Endothelial cell of umbilical vein (primary cell): ENCODE data around the gene MTLN. TPM values are rescaled to one million over a fixed set of nuclear protein-coding genes. Genes with fewer than 3 reads are reported as not detected.

ENCODE experiments used
- BruUV-seq: library from RNA; stranded (reverse); fragments of 400-500 nt; replicated peaks from 2 replicates; lab custom pipeline; 2021; lab: Mats Ljungman, UMichigan
- CTCF ChIA-PET: fragments of 300-600, 350-600 bp; sonication (Branson Sonifier 250); formaldehyde crosslinking; loops from one replicate; lab custom pipeline; 2021; ENCODE audit warnings: antibody characterized with exemption, inconsistent platforms; lab: Charles Lee
- POLR2A ChIA-PET: fragments of 300-600, 350-600 bp; sonication (Branson Sonifier 250); formaldehyde crosslinking; loops from one replicate; lab custom pipeline; 2021; ENCODE audit warnings: antibody characterized with exemption, inconsistent platforms; lab: Charles Lee
- DNase-seq: peaks from one replicate; pipeline ENCODE4 v3.0.0-alpha.2; 2011; ENCODE audit warnings: low read depth, low spot score
- FAIRE-seq: peaks from 2 replicates; lab custom pipeline; 2011; peaks lifted over from hg19 to GRCh38; lab: Jason Lieb, UNC
- H2AFZ ChIP-seq: 2 replicates; pipeline ENCODE4 v1.6.0; 2012; ENCODE audit warnings: low read depth, low read length, control low read depth, inconsistent platforms
- H3K27ac ChIP-seq: 2 replicates; pipeline ENCODE4 v1.5.1; 2011; ENCODE audit warnings: low read depth, mild to moderate bottlenecking, control low read depth, low read length, moderate library complexity; ENCODE audit not compliant: insufficient read depth
- H3K27me3 ChIP-seq, 2 experiments: 2 replicates each; pipeline versions ENCODE4 v1.6.0 to v1.6.1; 2011; ENCODE audit warnings: low read length in 2 of 2, mixed read lengths in 1 of 2; ENCODE audit not compliant: control insufficient read depth in 2 of 2, insufficient read depth in 2 of 2
- H3K36me3 ChIP-seq, 2 experiments: 2 replicates in 1 of 2; 3 replicates in 1 of 2; pipeline ENCODE4 v1.5.1; 2011; ENCODE audit warnings: low read length in 2 of 2, mild to moderate bottlenecking in 1 of 2, moderate library complexity in 1 of 2; ENCODE audit not compliant: control insufficient read depth in 2 of 2, insufficient read depth in 2 of 2; ENCODE audit errors: extremely low read depth in 1 of 2
- H3K4me1 ChIP-seq: 3 replicates; pipeline ENCODE4 v1.5.1; 2011; ENCODE audit warnings: mild to moderate bottlenecking, low read length; ENCODE audit not compliant: control insufficient read depth, insufficient read depth; ENCODE audit errors: extremely low read depth
- H3K4me2 ChIP-seq: 2 replicates; pipeline ENCODE4 v1.6.1; 2011; ENCODE audit warnings: low read length, control low read depth, mixed read lengths; ENCODE audit not compliant: insufficient read depth
- H3K4me3 ChIP-seq, 3 experiments: fragments of 200-600 bp in 1 of 3; sonication (generic), shearing (Covaris generic) in 1 of 3; replicated peaks in 1 of 3; 2 replicates each; pipeline ENCODE4 v1.5.1; 2011 to 2016; ENCODE audit warnings: control low read depth in 3 of 3, low read length in 3 of 3, mild to moderate bottlenecking in 2 of 3, inconsistent platforms in 1 of 3, low read depth in 1 of 3, moderate library complexity in 1 of 3; ENCODE audit not compliant: insufficient read depth in 1 of 3
- H3K79me2 ChIP-seq: 2 replicates; pipeline ENCODE4 v1.6.0; 2012; ENCODE audit warnings: low read length, inconsistent platforms; ENCODE audit not compliant: control insufficient read depth, insufficient read depth
- H3K9ac ChIP-seq: replicated peaks from 2 replicates; pipeline ENCODE3; 2011; ENCODE audit warnings: low read length, control low read depth; ENCODE audit not compliant: insufficient read depth; ENCODE audit errors: extremely low read depth
- H3K9me1 ChIP-seq: replicated peaks from 3 replicates; pipeline ENCODE4 v1.6.0; 2011; ENCODE audit warnings: mild to moderate bottlenecking, low read length; ENCODE audit not compliant: control insufficient read depth, insufficient read depth; ENCODE audit errors: extremely low read depth
- H3K9me3 ChIP-seq: replicated peaks from 2 replicates; pipeline ENCODE4 v1.5.1; 2012; ENCODE audit warnings: low read length, inconsistent platforms; ENCODE audit not compliant: control insufficient read depth, insufficient read depth
- H4K20me1 ChIP-seq: replicated peaks from 2 replicates; pipeline ENCODE3; 2011; ENCODE audit warnings: mild to moderate bottlenecking, low read length; ENCODE audit not compliant: control insufficient read depth, insufficient read depth; ENCODE audit errors: extremely low read depth
- CTCF ChIP-seq, 2 donors: IDR thresholded peaks; 1 replicate in 1 of 2; 2 replicates in 1 of 2; pipeline ENCODE4 v1.5.1; 2011; ENCODE audit warnings: low read length in 2 of 2, mild to moderate bottlenecking in 2 of 2, moderate library complexity in 2 of 2, control low read depth in 1 of 2, inconsistent platforms in 1 of 2, low read depth in 1 of 2; ENCODE audit not compliant: insufficient read depth in 1 of 2; ENCODE audit errors: extremely low read depth in 1 of 2
- EZH2 ChIP-seq: IDR thresholded peaks from 2 replicates; pipeline ENCODE4 v1.6.1; 2012; ENCODE audit warnings: borderline replicate concordance, low read depth, mild to moderate bottlenecking, moderate library complexity, low read length, inconsistent platforms; ENCODE audit not compliant: severe bottlenecking
- FOS ChIP-seq: IDR thresholded peaks from 2 replicates; pipeline ENCODE4 v1.6.1; 2011; ENCODE audit warnings: mild to moderate bottlenecking, low read length, moderate library complexity, borderline replicate concordance; ENCODE audit not compliant: insufficient read depth
- GATA2 ChIP-seq: IDR thresholded peaks from 2 replicates; pipeline ENCODE4 v1.7.0; 2011; ENCODE audit warnings: low read depth, mild to moderate bottlenecking, moderate library complexity, mixed read lengths, low read length; ENCODE audit not compliant: insufficient read length, insufficient read depth
- JUN ChIP-seq: IDR thresholded peaks from 2 replicates; pipeline ENCODE4 v1.6.1; 2011; ENCODE audit warnings: borderline replicate concordance, low read depth; ENCODE audit not compliant: insufficient read length, insufficient read depth
- MAX ChIP-seq: IDR thresholded peaks from 2 replicates; pipeline ENCODE4 v1.6.1; 2011; ENCODE audit not compliant: insufficient read depth, insufficient read length
- MYC ChIP-seq: IDR thresholded peaks from one replicate; pipeline ENCODE4 v1.6.1; 2011; ENCODE audit warnings: mild to moderate bottlenecking, low read depth, low read length
- POLR2A ChIP-seq: IDR thresholded peaks from 2 replicates; pipeline ENCODE4 v1.6.1; 2012; ENCODE audit warnings: low read depth, mild to moderate bottlenecking, control low read depth, low read length
- POLR2AphosphoS5 ChIP-seq: IDR thresholded peaks from 2 replicates; pipeline ENCODE4 v1.6.1; 2012; ENCODE audit warnings: low read depth, mild to moderate bottlenecking, control low read depth, low read length, moderate library complexity; ENCODE audit not compliant: insufficient read depth
- dilution Hi-C: fragments of 300-500 bp; cut with MboI; formaldehyde crosslinking; loops from one replicate; pipeline ENCODE4 v1.15.0; 2019; ENCODE audit warnings: low sequenced_read_pairs; ENCODE audit not compliant: extremely low pct_ligation_motif_present
- intact Hi-C: fragments of 100-400 bp; cut with micrococcal nuclease; formaldehyde crosslinking; loops from one replicate; pipeline ENCODE4 v1.10.0; 2022
- polyA plus RNA-seq, 4 experiments: library from polyadenylated mRNA; depleted of rRNA in 3 of 4; stranded (reverse) in 3 of 4; unstranded in 1 of 4; fragments of >200 nt; gene quantifications; 2 replicates each; pipeline versions ENCODE4 v1.2.1 to v1.2.3, GENCODE V29; 2011 to 2012; ENCODE audit warnings: missing spikeins in 1 of 4
- total RNA-seq: library from RNA; stranded (reverse); gene quantifications from 2 replicates; pipeline ENCODE4 v1.2.3, GENCODE V29; 2021

Gene MTLN
- total and polyA plus RNA-seq, 2 donors (not counting 3 experiments of a cell fraction or from before 2014, with no cell fraction given) = 34.4 to 46.0 TPM

DNA sequence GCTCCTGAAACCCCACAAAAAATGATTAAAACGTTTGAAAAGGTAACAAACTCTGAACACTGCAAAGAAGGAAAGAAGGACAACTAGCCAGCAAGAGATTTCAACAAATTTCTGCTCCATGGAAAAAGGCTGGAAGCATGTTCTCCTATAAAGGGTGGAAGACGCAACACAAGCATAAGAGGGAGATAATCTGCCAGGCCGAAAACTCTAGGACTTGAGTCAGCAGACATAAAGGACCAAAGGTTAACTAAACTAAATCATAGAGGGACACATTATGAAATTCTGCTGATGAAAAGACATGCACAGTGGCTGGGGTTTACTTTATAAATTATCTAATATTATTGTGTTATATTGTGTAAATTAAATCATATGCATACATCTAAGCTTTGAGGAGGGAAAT lies 14.3 kb downstream of the MTLN start:
- no peaks in the 10 kb centered on the region for H3K27me3 ChIP-seq
- H3K4me3 ChIP-seq = no peak overlapping the region
- H3K36me3 ChIP-seq = no peaks in the 10 kb centered on the region
- no peak overlapping the region for H3K9ac ChIP-seq
- no peak for TF ChIP-seq FOS
- no peak for TF ChIP-seq EZH2
- TF ChIP-seq POLR2AphosphoS5 = no peak
- no peak for TF ChIP-seq MYC
- no peak for TF ChIP-seq JUN
- TF ChIP-seq CTCF (IDR thresholded peaks at IDR 0.05; ENCODE audit: extremely low read depth in 1 of 2, insufficient read depth in 1 of 2, low read depth in 1 of 2, low read length in 2 of 2) = no peak
- TF ChIP-seq GATA2 = no peak
- no peak for TF ChIP-seq POLR2A
- TF ChIP-seq MAX = no peak
- FAIRE-seq = no peak
- no peaks in the 10 kb centered on the region for H3K9me1 ChIP-seq
- POLR2A ChIA-PET = no interaction called here
- no peaks in the 10 kb centered on the region for H3K79me2 ChIP-seq
- no peak for DNase-seq
- no peak overlapping the region for H2AFZ ChIP-seq
- CTCF ChIA-PET = no interaction called here
- H4K20me1 ChIP-seq = no peaks in the 10 kb centered on the region
- H3K4me2 ChIP-seq = no peak overlapping the region
- no peak overlapping the region for H3K27ac ChIP-seq
- BruUV-seq = no TSS peak
- no peaks in the 10 kb centered on the region for H3K9me3 ChIP-seq
- dilution Hi-C loops (no loop called here), intact Hi-C loops (no loop called here)
- H3K4me1 ChIP-seq = no peaks in the 10 kb centered on the region
